GM21367 (cell line): ENCODE measurements around the gene TSHZ2.
"Not testable (repeated sequence)": the region's sequence is repeated elsewhere in the genome, so short reads cannot be mapped to it uniquely, and the experiment has no call there.

Experiments used
- ATAC-seq: cut with Tn5 transposase; IDR thresholded peaks from one replicate; pipeline ENCODE4 v1.9.1; 2021; ENCODE audit not compliant: unreplicated experiment

The TSHZ2 gene

GRCh38 chr20:53522026-53522425 is 549.9 kb downstream of the TSHZ2 start:
- ATAC-seq = no peak

GRCh38 chr20:53522696-53523095 is 550.5 kb downstream of the TSHZ2 start:
- ATAC-seq = no peak

GRCh38 chr20:53523615-53524014 is 551.5 kb downstream of the TSHZ2 start:
- not testable (repeated sequence) for ATAC-seq

GRCh38 chr20:53524589-53525312 is 552.6 kb downstream of the TSHZ2 start:
- ATAC-seq = no peak

- no peak for ATAC-seq
Measured at GRCh38 chr20:53527196-53527595, 555.0 kb downstream of the TSHZ2 start.

GRCh38 chr20:53529658-53530057 is 557.5 kb downstream of the TSHZ2 start:
- ATAC-seq = no peak

- no peak for ATAC-seq
Measured at GRCh38 chr20:53530440-53530839, 558.3 kb downstream of the TSHZ2 start.

GRCh38 chr20:53532654-53533312 is 560.6 kb downstream of the TSHZ2 start:
- not testable (repeated sequence) for ATAC-seq

GRCh38 chr20:53533500-53533899 is 561.3 kb downstream of the TSHZ2 start:
- ATAC-seq = no peak

- no peak for ATAC-seq
Measured at GRCh38 chr20:53534037-53534436, 561.9 kb downstream of the TSHZ2 start.

GRCh38 chr20:53535878-53536277 is 563.7 kb downstream of the TSHZ2 start:
- ATAC-seq = no peak

- not testable (repeated sequence) for ATAC-seq
Measured at GRCh38 chr20:53536382-53536781, 564.2 kb downstream of the TSHZ2 start.

GRCh38 chr20:53539516-53539915 is 567.4 kb downstream of the TSHZ2 start:
- ATAC-seq = no peak
